Spleen (tissue), 7 donors: ENCODE results near the gene GPATCH4.

Experiments
- POLR2A ChIP-seq, 3 donors: fragments of 450-650 bp; IDR thresholded peaks; one replicate each; pipeline ENCODE4 v1.5.1; 2017; ENCODE audit warnings: antibody characterized with exemption in 3 of 3, mild to moderate bottlenecking in 1 of 3
- TF ChIP-seq, protein P1 (sequence below), 11 experiments: fragments of 200-600 bp in 7 of 11; fragments of 450-650 bp in 4 of 11; sonication (generic) in 4 of 11; IDR thresholded peaks in 8 of 11; conservative IDR thresholded peaks in 3 of 11; 1 replicate in 7 of 11; 2 replicates in 4 of 11; pipeline versions ENCODE4 v1.4.0 to v1.8.0; 2016 to 2021; ENCODE audit warnings: antibody characterized with exemption in 11 of 11, inconsistent platforms in 4 of 11, mild to moderate bottlenecking in 1 of 11
- donor health status: DM: no; HTN: no; CAD: no; lungs with moderate emphysema.
- donor health status: DM: no; HTN: no; CAD: no.
- donor health status: DM: no; HTN: no; CAD: no.

DNA sequence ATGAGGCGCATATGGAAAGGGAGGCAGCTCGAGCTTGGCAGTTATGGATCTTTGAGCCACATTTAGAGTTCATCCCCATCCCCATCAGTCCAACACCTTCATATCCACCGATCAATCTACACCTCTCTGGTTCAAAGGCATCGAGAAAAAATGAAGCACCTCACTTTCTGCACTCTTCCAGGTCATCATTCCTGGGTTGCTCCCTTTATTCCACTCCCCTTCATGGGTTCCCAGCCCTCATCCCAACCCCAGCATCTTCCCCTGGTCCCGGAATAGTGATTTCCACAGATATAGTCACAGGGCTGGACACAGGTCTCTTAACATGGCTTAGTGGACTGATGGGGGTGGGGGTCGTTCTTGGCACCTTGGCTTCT lies 18.3 kb upstream of the GPATCH4 start:
- TF ChIP-seq, protein P1, sequence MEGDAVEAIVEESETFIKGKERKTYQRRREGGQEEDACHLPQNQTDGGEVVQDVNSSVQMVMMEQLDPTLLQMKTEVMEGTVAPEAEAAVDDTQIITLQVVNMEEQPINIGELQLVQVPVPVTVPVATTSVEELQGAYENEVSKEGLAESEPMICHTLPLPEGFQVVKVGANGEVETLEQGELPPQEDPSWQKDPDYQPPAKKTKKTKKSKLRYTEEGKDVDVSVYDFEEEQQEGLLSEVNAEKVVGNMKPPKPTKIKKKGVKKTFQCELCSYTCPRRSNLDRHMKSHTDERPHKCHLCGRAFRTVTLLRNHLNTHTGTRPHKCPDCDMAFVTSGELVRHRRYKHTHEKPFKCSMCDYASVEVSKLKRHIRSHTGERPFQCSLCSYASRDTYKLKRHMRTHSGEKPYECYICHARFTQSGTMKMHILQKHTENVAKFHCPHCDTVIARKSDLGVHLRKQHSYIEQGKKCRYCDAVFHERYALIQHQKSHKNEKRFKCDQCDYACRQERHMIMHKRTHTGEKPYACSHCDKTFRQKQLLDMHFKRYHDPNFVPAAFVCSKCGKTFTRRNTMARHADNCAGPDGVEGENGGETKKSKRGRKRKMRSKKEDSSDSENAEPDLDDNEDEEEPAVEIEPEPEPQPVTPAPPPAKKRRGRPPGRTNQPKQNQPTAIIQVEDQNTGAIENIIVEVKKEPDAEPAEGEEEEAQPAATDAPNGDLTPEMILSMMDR (IDR thresholded peaks at IDR 0.05 in 8 of 11, conservative IDR thresholded peaks at IDR 0.05 in 3 of 11), result no peak
- TF ChIP-seq POLR2A (IDR thresholded peaks at IDR 0.05), result no peak
